GM19463 (cell line): ENCODE measurements around the gene ZIC1.

Source experiments
- ATAC-seq: cut with Tn5 transposase; IDR thresholded peaks from one replicate; pipeline ENCODE4 v1.9.1; 2021; ENCODE audit warnings: mild to moderate bottlenecking, moderate library complexity; ENCODE audit not compliant: unreplicated experiment

Gene ZIC1

GRCh38 chr3:147409143-147410115 lies at the start of gene ZIC1:
TSS of gene ZIC1 (plus strand) at chr3:147409365. CDS start at chr3:147410113, 748 bp downstream.
- no peak for ATAC-seq

GRCh38 chr3:147360051-147360439 lies 49.1 kb upstream of the ZIC1 start:
- no peak for ATAC-seq

GRCh38 chr3:147360646-147361453 lies 48.3 kb upstream of the ZIC1 start:
- ATAC-seq: no peak

GRCh38 chr3:147361454-147362420 lies 47.4 kb upstream of the ZIC1 start:
- peak; percentile 65 for ATAC-seq

- no peak for ATAC-seq
These were observed 44.4 kb upstream of the ZIC1 start for GRCh38 chr3:147364771-147365170.

- no peak for ATAC-seq
These were observed 43.7 kb upstream of the ZIC1 start for GRCh38 chr3:147365196-147366115.

GRCh38 chr3:147367676-147368075 lies 41.5 kb upstream of the ZIC1 start:
- no peak for ATAC-seq

GRCh38 chr3:147368151-147368550 lies 41.0 kb upstream of the ZIC1 start:
- no peak for ATAC-seq

GRCh38 chr3:147368561-147369221 lies 40.5 kb upstream of the ZIC1 start:
- ATAC-seq: no peak

GRCh38 chr3:147369231-147369630 lies 39.9 kb upstream of the ZIC1 start:
- no peak for ATAC-seq

GRCh38 chr3:147369661-147370123 lies 39.5 kb upstream of the ZIC1 start:
- no peak for ATAC-seq

GRCh38 chr3:147370349-147370748 lies 38.8 kb upstream of the ZIC1 start:
- no peak for ATAC-seq

- ATAC-seq: no peak
These were observed 38.0 kb upstream of the ZIC1 start for GRCh38 chr3:147371140-147371539.

- ATAC-seq: no peak
These were observed 37.3 kb upstream of the ZIC1 start for GRCh38 chr3:147371771-147372340.

- ATAC-seq: no peak
These were observed 36.6 kb upstream of the ZIC1 start for GRCh38 chr3:147372525-147373027.

- no peak for ATAC-seq
These were observed 35.9 kb upstream of the ZIC1 start for GRCh38 chr3:147373301-147373700.

GRCh38 chr3:147377412-147378367 lies 31.5 kb upstream of the ZIC1 start:
- ATAC-seq: no peak
